NB4 (cell line): ENCODE data around the gene HLTF.

Experiments used
- CTCF ChIP-seq: IDR thresholded peaks from one replicate; pipeline ENCODE4 v1.5.1; 2012; ENCODE audit warnings: low read depth, low read length
- MYC ChIP-seq: IDR thresholded peaks from 2 replicates; pipeline ENCODE4 v1.6.1; 2011; ENCODE audit warnings: low read depth, low read length
- POLR2A ChIP-seq: IDR thresholded peaks from 2 replicates; pipeline ENCODE4 v1.6.1; 2011; ENCODE audit warnings: mild to moderate bottlenecking; ENCODE audit not compliant: insufficient read length; ENCODE audit errors: extremely low read depth

- TF ChIP-seq POLR2A (no peak), CTCF (no peak), MYC (no peak)
These were observed 875 bp upstream of the HLTF start for GRCh38 chr3:149087208-149087607.
